Mesendoderm (in vitro differentiated cells): ENCODE data around the gene CAVIN1.
A peak's percentile ranks its signal among the peaks of the same experiment; 100 is the strongest.

Experiments
- DNase-seq: peaks from one replicate; pipeline ENCODE4 v3.0.0; 2013
- H2AK5ac ChIP-seq: 2 replicates; pipeline ENCODE4 v1.6.1; 2013; ENCODE audit warnings: low read length, inconsistent platforms
- H2BK120ac ChIP-seq: 2 replicates; pipeline ENCODE4 v1.6.1; 2013; ENCODE audit warnings: low read depth, mild to moderate bottlenecking, low read length, moderate library complexity, mixed read lengths
- H2BK15ac ChIP-seq: replicated peaks from 2 replicates; pipeline ENCODE4 v1.6.1; 2013; ENCODE audit warnings: low read depth, mild to moderate bottlenecking, moderate library complexity
- H2BK5ac ChIP-seq: 2 replicates; pipeline ENCODE4 v1.6.1; 2013; ENCODE audit warnings: low read length, inconsistent platforms
- H3K18ac ChIP-seq: 2 replicates; pipeline ENCODE4 v1.6.1; 2013; ENCODE audit warnings: mild to moderate bottlenecking, low read length, mixed read lengths
- H3K23ac ChIP-seq: one replicate; pipeline ENCODE4 v1.6.1; 2013; ENCODE audit warnings: low read length
- H3K27ac ChIP-seq: 2 replicates; pipeline ENCODE4 v1.5.1; 2013; ENCODE audit warnings: low read depth, mild to moderate bottlenecking, inconsistent platforms, low read length, moderate library complexity
- H3K27me3 ChIP-seq: 2 replicates; pipeline ENCODE4 v1.6.1; 2013; ENCODE audit warnings: low read length, control low read depth, mild to moderate bottlenecking, inconsistent platforms; ENCODE audit not compliant: insufficient read depth, poor library complexity
- H3K36me3 ChIP-seq: 2 replicates; pipeline ENCODE4 v1.6.1; 2013; ENCODE audit warnings: low read length, inconsistent platforms; ENCODE audit not compliant: control insufficient read depth, insufficient read depth
- H3K4ac ChIP-seq: one replicate; pipeline ENCODE4 v1.6.1; 2013; ENCODE audit warnings: low read depth, mild to moderate bottlenecking, low read length, moderate library complexity
- H3K4me1 ChIP-seq: 2 replicates; pipeline ENCODE4 v1.6.1; 2013; ENCODE audit warnings: low read depth, low read length, inconsistent platforms; ENCODE audit not compliant: control insufficient read depth
- H3K4me2 ChIP-seq: 2 replicates; pipeline ENCODE4 v1.6.1; 2013; ENCODE audit warnings: low read length
- H3K4me3 ChIP-seq: 2 replicates; pipeline ENCODE4 v1.5.1; 2013; ENCODE audit warnings: mild to moderate bottlenecking, low read length
- H3K56ac ChIP-seq: one replicate; pipeline ENCODE4 v1.6.1; 2013; ENCODE audit warnings: low read length
- H3K79me1 ChIP-seq: 2 replicates; pipeline ENCODE4 v1.6.1; 2013; ENCODE audit warnings: low read length, inconsistent platforms
- H3K79me2 ChIP-seq: 2 replicates; pipeline ENCODE4 v1.6.1; 2013; ENCODE audit warnings: mild to moderate bottlenecking, low read length; ENCODE audit not compliant: control insufficient read depth, insufficient read depth
- H3K9ac ChIP-seq: 2 replicates; pipeline ENCODE4 v1.6.1; 2013; ENCODE audit warnings: low read length, inconsistent platforms
- H4K5ac ChIP-seq: one replicate; pipeline ENCODE4 v1.6.1; 2013; ENCODE audit warnings: low read length
- H4K8ac ChIP-seq: one replicate; pipeline ENCODE4 v1.6.1; 2013; ENCODE audit warnings: low read depth, mild to moderate bottlenecking, control low read depth, low read length, moderate library complexity
- WGBS: extraction: QIAGEN DNeasy Blood & Tissue Kit; methylation state at CpG from one replicate; pipeline ENCODE4 v1.1.7; 2013; ENCODE audit warnings: low lambda C conversion rate, missing lambda C conversion rate; ENCODE audit not compliant: insufficient coverage; ENCODE audit errors: extremely low coverage; 5-methylcytosine and 5-hydroxymethylcytosine counted together

CAVIN1 gene

GRCh38 chr17:42438600-42439567 is 15.8 kb upstream of the CAVIN1 start:
- Histone ChIP-seq H4K8ac (no peak overlapping the region), H2BK15ac (no peak overlapping the region), H3K18ac (no peak overlapping the region), H3K36me3 (no peaks in the 10 kb centered on the region), H3K4me3 (no peak overlapping the region), H3K79me1 (no peaks in the 10 kb centered on the region), H3K4ac (no peak overlapping the region), H2BK120ac (no peak overlapping the region), H2BK5ac (no peak overlapping the region), H3K27ac (no peak overlapping the region), H2AK5ac (no peak overlapping the region), H3K4me2 (no peak overlapping the region), H3K27me3 (no peaks in the 10 kb centered on the region), H4K5ac (no peak overlapping the region), H3K4me1 (no peaks in the 10 kb centered on the region), H3K9ac (no peak overlapping the region), H3K56ac (no peak overlapping the region), H3K79me2 (no peaks in the 10 kb centered on the region), H3K23ac (no peak overlapping the region)
- peak; percentile 31 for DNase-seq
- no CpG with 5 or more reads among the region's 9 CpGs for WGBS

GRCh38 chr17:42436391-42436790 is 13.3 kb upstream of the CAVIN1 start:
- Histone ChIP-seq H3K36me3 (no peaks in the 10 kb centered on the region), H2BK15ac (no peak overlapping the region), H4K5ac (no peak overlapping the region), H4K8ac (no peak overlapping the region), H3K4ac (no peak overlapping the region), H3K23ac (no peak overlapping the region), H3K79me2 (no peaks in the 10 kb centered on the region), H2BK5ac (no peak overlapping the region), H3K18ac (no peak overlapping the region), H3K4me1 (no peaks in the 10 kb centered on the region), H3K9ac (no peak overlapping the region), H3K27ac (no peak overlapping the region), H3K4me3 (no peak overlapping the region), H2BK120ac (no peak overlapping the region), H3K4me2 (no peak overlapping the region), H3K79me1 (no peaks in the 10 kb centered on the region), H3K27me3 (no peaks in the 10 kb centered on the region), H2AK5ac (no peak overlapping the region), H3K56ac (no peak overlapping the region)
- DNase-seq, result no peak
- WGBS, result no CpG with 5 or more reads among the region's 6 CpGs

DNA sequence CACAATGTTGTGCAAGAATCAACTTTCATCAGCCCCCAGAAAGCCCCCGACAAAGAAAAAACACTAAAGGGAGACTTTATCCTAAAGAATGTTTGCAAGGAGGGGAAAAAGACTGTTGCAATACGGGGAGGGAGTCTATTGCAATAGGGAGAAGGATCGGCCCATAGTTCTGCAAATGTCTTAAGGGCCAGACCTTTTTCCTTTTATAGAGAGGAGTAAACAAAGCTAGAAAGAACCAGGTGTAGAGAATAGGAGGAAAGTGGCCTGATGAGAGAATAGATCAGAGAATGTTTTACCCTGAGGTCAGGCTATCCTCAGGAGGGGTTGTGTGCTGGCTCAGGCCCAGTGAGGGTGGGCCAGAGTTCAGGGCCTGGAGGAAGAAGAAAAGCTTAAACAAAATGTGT is 8.7 kb upstream of the CAVIN1 start:
- Histone ChIP-seq H3K79me2 (no peaks in the 10 kb centered on the region), H3K4me2 (no peak overlapping the region), H4K8ac (no peak overlapping the region), H3K18ac (no peak overlapping the region), H4K5ac (no peak overlapping the region), H2BK120ac (no peak overlapping the region), H3K27me3 (no peaks in the 10 kb centered on the region), H3K56ac (no peak overlapping the region), H3K79me1 (no peaks in the 10 kb centered on the region), H3K23ac (no peak overlapping the region), H3K4me3 (no peak overlapping the region), H2AK5ac (no peak overlapping the region), H3K27ac (no peak overlapping the region), H2BK15ac (no peak overlapping the region), H2BK5ac (no peak overlapping the region), H3K4ac (no peak overlapping the region), H3K9ac (no peak overlapping the region), H3K36me3 (no peaks in the 10 kb centered on the region), H3K4me1 (no peaks in the 10 kb centered on the region)
- WGBS, result no CpG with 5 or more reads among the region's 3 CpGs
- no peak for DNase-seq

- Histone ChIP-seq H2BK5ac (no peak overlapping the region), H2BK15ac (no peak overlapping the region), H3K36me3 (no peaks in the 10 kb centered on the region), H3K56ac (no peak overlapping the region), H4K5ac (no peak overlapping the region), H3K27me3 (no peaks in the 10 kb centered on the region), H3K4me2 (no peak overlapping the region), H3K4me1 (no peaks in the 10 kb centered on the region), H3K4me3 (no peak overlapping the region), H3K79me1 (no peaks in the 10 kb centered on the region), H3K18ac (no peak overlapping the region), H3K79me2 (no peaks in the 10 kb centered on the region), H3K23ac (no peak overlapping the region), H3K9ac (no peak overlapping the region), H3K27ac (no peak overlapping the region), H4K8ac (no peak overlapping the region), H2BK120ac (no peak overlapping the region), H2AK5ac (no peak overlapping the region), H3K4ac (no peak overlapping the region)
- no CpG with 5 or more reads among the region's 3 CpGs for WGBS
- no peak for DNase-seq
These were observed 6.8 kb upstream of the CAVIN1 start for GRCh38 chr17:42429726-42430447.

DNA sequence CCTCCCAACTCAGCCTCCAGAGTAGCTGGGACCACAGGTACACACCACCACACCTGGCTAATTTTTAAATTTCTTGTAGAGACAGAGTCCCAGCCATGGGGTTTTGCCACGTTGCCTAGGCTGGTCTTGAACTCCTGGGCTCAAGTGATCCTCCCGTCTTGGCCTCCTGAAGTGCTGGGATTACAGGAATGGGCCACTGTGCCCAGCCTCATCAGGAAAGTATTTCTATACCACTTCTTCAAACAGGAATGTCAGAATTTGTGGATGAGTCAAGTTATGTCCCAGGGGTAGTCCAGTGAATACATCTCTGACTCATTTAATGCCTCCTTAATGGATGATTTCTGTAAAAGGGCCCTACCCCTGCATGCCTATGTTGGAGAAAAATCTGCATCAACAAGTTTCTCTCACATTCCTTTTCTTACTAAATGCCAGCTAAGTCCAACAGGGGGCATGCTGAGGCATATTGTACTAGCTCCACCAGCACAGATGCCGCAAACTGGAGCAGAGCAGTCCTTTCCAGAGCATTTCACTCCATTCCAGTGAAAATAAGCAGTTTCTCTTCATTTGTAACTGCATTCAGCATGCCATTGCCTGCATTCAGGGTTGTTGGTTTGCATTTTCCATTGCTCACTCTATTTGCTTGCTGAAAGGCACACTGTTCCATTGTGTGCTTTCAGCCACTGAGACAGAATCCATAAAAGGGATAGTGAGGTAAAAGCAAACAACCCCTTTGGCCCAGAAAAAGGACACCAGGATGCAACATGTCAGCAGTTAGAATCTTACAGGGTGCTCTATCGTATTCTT is 5.3 kb upstream of the CAVIN1 start:
- no peak overlapping the region for H3K9ac ChIP-seq
- H3K79me2 ChIP-seq, result no peaks in the 10 kb centered on the region
- no peaks in the 10 kb centered on the region for H3K36me3 ChIP-seq
- no peaks in the 10 kb centered on the region for H3K27me3 ChIP-seq
- no peak overlapping the region for H2BK5ac ChIP-seq
- no peak overlapping the region for H2BK15ac ChIP-seq
- H4K8ac ChIP-seq, result no peak overlapping the region
- H3K27ac ChIP-seq, result no peak overlapping the region
- H3K79me1 ChIP-seq, result no peaks in the 10 kb centered on the region
- no peak overlapping the region for H3K23ac ChIP-seq
- H3K4me3 ChIP-seq, result no peak overlapping the region
- no CpG with 5 or more reads among the region's 4 CpGs for WGBS
- H3K18ac ChIP-seq, result no peak overlapping the region
- no peak overlapping the region for H3K4ac ChIP-seq
- peak; percentile 89 for DNase-seq
- H3K4me2 ChIP-seq, result no peak overlapping the region
- no peaks in the 10 kb centered on the region for H3K4me1 ChIP-seq
- no peak overlapping the region for H4K5ac ChIP-seq
- H2BK120ac ChIP-seq, result no peak overlapping the region
- H2AK5ac ChIP-seq, result no peak overlapping the region
- no peak overlapping the region for H3K56ac ChIP-seq
